K562 (cell line): Measurements from ENCODE around the gene PSMA5. TPM values are rescaled to one million over a fixed set of nuclear protein-coding genes. Genes with fewer than 3 reads are reported as not detected.

Source experiments
- CTCFL ChIP-seq: IDR thresholded peaks from 2 replicates; pipeline ENCODE4 v1.6.1; 2011; ENCODE audit warnings: borderline replicate concordance, low read depth, mild to moderate bottlenecking, moderate library complexity, low read length; ENCODE audit not compliant: insufficient read depth, poor library complexity, severe bottlenecking
- DMBX1 ChIP-seq: fragments of 250-450 bp; sonication (Bioruptor Pico); IDR thresholded peaks from 2 replicates; pipeline ENCODE4 v1.8.0; 2022; ENCODE audit warnings: inconsistent platforms, mild to moderate bottlenecking, moderate library complexity, borderline replicate concordance
- E2F8 ChIP-seq: fragments of 450-650 bp; IDR thresholded peaks from 2 replicates; pipeline ENCODE4 v1.7.1; 2018; ENCODE audit warnings: mild to moderate bottlenecking, low read depth; ENCODE audit not compliant: partially characterized antibody
- MCM5 ChIP-seq: fragments of 450-650 bp; IDR thresholded peaks from 2 replicates; pipeline ENCODE4 v1.6.1; 2016; ENCODE audit warnings: low read depth
- MXD1 ChIP-seq: fragments of 250-450 bp; sonication (Bioruptor Pico); IDR thresholded peaks from 2 replicates; pipeline ENCODE4 v1.8.0; 2021; ENCODE audit warnings: borderline replicate concordance, mild to moderate bottlenecking, moderate library complexity; ENCODE audit not compliant: poor library complexity, severe bottlenecking
- NR0B1 ChIP-seq: fragments of 450-650 bp; IDR thresholded peaks from one replicate; pipeline ENCODE4 v1.6.1; 2018; ENCODE audit warnings: mild to moderate bottlenecking, moderate library complexity; ENCODE audit not compliant: partially characterized antibody
- RBM25 ChIP-seq: fragments of 200-400 bp; formaldehyde crosslinking; IDR thresholded peaks from 2 replicates; pipeline ENCODE4 v1.6.1; 2018; ENCODE audit warnings: low read length, low read depth, moderate library complexity; ENCODE audit not compliant: severe bottlenecking
- SMC3 ChIP-seq: conservative IDR thresholded peaks from 2 replicates; pipeline ENCODE4 v1.6.1; 2011; ENCODE audit warnings: low read depth, low read length, improper control_type of control experiment; ENCODE audit not compliant: insufficient read depth
- TCF15 ChIP-seq: fragments of 250-450 bp; sonication (Bioruptor Pico); IDR thresholded peaks from 2 replicates; pipeline ENCODE4 v1.8.0; 2022; ENCODE audit warnings: moderate library complexity, mild to moderate bottlenecking, inconsistent platforms
- ZNF436 ChIP-seq: fragments of 250-450, 450-650 bp; sonication (Bioruptor Pico); formaldehyde crosslinking; IDR thresholded peaks from 2 replicates; pipeline ENCODE4 v1.7.0; 2020; ENCODE audit warnings: mild to moderate bottlenecking
- ZNF449 ChIP-seq: fragments of 250-450 bp; sonication (Bioruptor Pico); IDR thresholded peaks from 2 replicates; pipeline ENCODE4 v1.8.0; 2022; ENCODE audit warnings: moderate library complexity, mild to moderate bottlenecking, inconsistent platforms
- ZNF668 ChIP-seq: fragments of 250-450 bp; sonication (Bioruptor Pico); IDR thresholded peaks from 2 replicates; pipeline ENCODE4 v1.8.0; 2022; ENCODE audit warnings: mild to moderate bottlenecking, inconsistent platforms
- polyA plus RNA-seq, 8 experiments: library from polyadenylated mRNA; depleted of rRNA in 4 of 8; stranded (reverse) in 5 of 8; unstranded in 3 of 8; fragments of >200 nt; fragmentation: Nextera tagmentation in 2 of 8; fragmentation: Illumina TruSeq in 1 of 8; extraction: Ambion mirVana in 2 of 8; extraction: Trizol in 1 of 8; gene quantifications; 2 replicates each; pipeline versions ENCODE4 v1.2.1 to v1.2.3, GENCODE V29; 2011 to 2014; ENCODE audit warnings: inconsistent platforms in 1 of 8, missing spikeins in 1 of 8
- total RNA-seq, 7 experiments: library from RNA; depleted of rRNA in 6 of 7; stranded (reverse); fragments of >200 nt in 6 of 7; fragmentation: Illumina TruSeq in 2 of 7; extraction: Trizol in 2 of 7; gene quantifications; 2 replicates each; pipeline versions ENCODE4 v1.2.1 to v1.2.3, GENCODE V29; 2011 to 2021; ENCODE audit warnings: low replicate concordance in 1 of 7

The PSMA5 gene
- total and polyA plus RNA-seq, 9 of the 15 experiments (the other 6 are each of a cell fraction or from before 2014, with no cell fraction given) = 82.6 to 542 (median 287) TPM

GRCh38 chr1:109425391-109426280 is 612 bp downstream of the PSMA5 start (continued):
- no peak for TF ChIP-seq ZNF449 (CRISPR knock-in tag)
- no peak for TF ChIP-seq MXD1 (CRISPR knock-in tag)
- no peak for TF ChIP-seq TCF15 (CRISPR knock-in tag)
- TF ChIP-seq MCM5 = no peak
- no peak for TF ChIP-seq ZNF668 (CRISPR knock-in tag)
- no peak for TF ChIP-seq SMC3
- no peak for TF ChIP-seq ZNF436 (CRISPR knock-in tag)
- no peak for TF ChIP-seq NR0B1
- no peak for TF ChIP-seq E2F8
- TF ChIP-seq CTCFL = no peak
- TF ChIP-seq RBM25 = no peak
- no peak for TF ChIP-seq DMBX1 (CRISPR knock-in tag)
